ENCODE measurements around the gene POU2F2. TPM values are rescaled to one million over a fixed set of nuclear protein-coding genes. Genes with fewer than 3 reads are reported as not detected.

Gene POU2F2
- total RNA-seq, 1 experiment from 2014 or later = 0.02 TPM

- DNase-seq (ENCODE audit: low spot score) = no peak
These were observed 22.5 kb upstream of the POU2F2 start for GRCh38 chr19:42154471-42155323.

GRCh38 chr19:42153672-42154433, 21.6 kb upstream of the POU2F2 start:
- no peak for DNase-seq (ENCODE audit: low spot score)

- DNase-seq (ENCODE audit: low spot score) = no peak
These were observed 20.8 kb upstream of the POU2F2 start for GRCh38 chr19:42152910-42153671.

- no peak for DNase-seq (ENCODE audit: low spot score)
These were observed 19.8 kb upstream of the POU2F2 start for GRCh38 chr19:42151782-42152684.

- DNase-seq (ENCODE audit: low spot score) = no peak
These were observed 18.7 kb upstream of the POU2F2 start for GRCh38 chr19:42150911-42151361.

- no peak for DNase-seq (ENCODE audit: low spot score)
These were observed 18.1 kb upstream of the POU2F2 start for GRCh38 chr19:42150364-42150763.

- DNase-seq (ENCODE audit: low spot score) = no peak
These were observed 17.4 kb upstream of the POU2F2 start for GRCh38 chr19:42149447-42150202.

- no peak for DNase-seq (ENCODE audit: low spot score)
These were observed 16.0 kb upstream of the POU2F2 start for GRCh38 chr19:42148266-42148665.

GRCh38 chr19:42143341-42144234, 11.3 kb upstream of the POU2F2 start:
- no peak for DNase-seq (ENCODE audit: low spot score)

- DNase-seq (ENCODE audit: low spot score) = peak; percentile 30
These were observed 8.0 kb upstream of the POU2F2 start for GRCh38 chr19:42140125-42140754.

GRCh38 chr19:42134535-42135070, 2.4 kb upstream of the POU2F2 start:
- DNase-seq (ENCODE audit: low spot score) = no peak

GRCh38 chr19:42132851-42133528, 744 bp upstream of the POU2F2 start:
- no peak for DNase-seq (ENCODE audit: low spot score)

GRCh38 chr19:42131149-42132029, 857 bp downstream of the POU2F2 start:
- no peak for DNase-seq (ENCODE audit: low spot score)

GRCh38 chr19:42130254-42130573, 2.0 kb downstream of the POU2F2 start:
- DNase-seq (ENCODE audit: low spot score) = no peak

- DNase-seq (ENCODE audit: low spot score) = no peak
These were observed 2.6 kb downstream of the POU2F2 start for GRCh38 chr19:42129399-42130253.

GRCh38 chr19:42126574-42126973, 5.7 kb downstream of the POU2F2 start:
- no peak for DNase-seq (ENCODE audit: low spot score)

Data from H4 (cell line).